PC-3 (cell line): ENCODE results near the gene ZGRF1.

ENCODE experiments used
- EZH2 ChIP-seq: fragments of 300-600 bp; sonication (generic); IDR thresholded peaks from one replicate; pipeline ENCODE4 v1.6.1; 2017; ENCODE audit warnings: antibody characterized with exemption, mild to moderate bottlenecking, low read length; ENCODE audit not compliant: unreplicated experiment
- EZH2phosphoT487 ChIP-seq: fragments of 300-600 bp; sonication (generic); IDR thresholded peaks from 2 replicates; pipeline ENCODE4 v1.6.1; 2018; ENCODE audit warnings: mild to moderate bottlenecking, antibody characterized with exemption, low read length, borderline replicate concordance
- TF ChIP-seq, protein P1 (sequence below): fragments of 300-600 bp; sonication (generic); conservative IDR thresholded peaks from 2 replicates; pipeline ENCODE4 v1.5.1; 2017; ENCODE audit warnings: antibody characterized with exemption, low read depth, mild to moderate bottlenecking, low read length

DNA sequence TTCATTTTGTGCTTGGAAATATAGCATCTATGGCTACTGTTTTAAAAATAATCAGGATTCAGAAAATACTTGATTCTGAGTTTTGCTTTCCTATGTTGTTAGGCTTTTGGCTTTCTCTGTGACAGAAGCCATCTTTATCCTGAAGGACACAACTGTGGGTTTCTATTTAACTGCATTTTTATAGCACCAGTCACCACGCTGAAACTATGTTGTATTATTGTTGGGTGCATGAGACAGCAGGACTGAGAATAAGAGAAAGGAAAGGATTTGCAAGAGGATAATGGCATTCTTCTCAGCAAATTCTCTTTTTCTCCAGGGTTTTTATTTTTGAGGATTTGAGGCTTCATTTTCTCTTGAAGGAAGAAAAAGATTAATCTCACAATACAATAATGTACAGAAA is 110.6 kb downstream of the ZGRF1 start:
- TF ChIP-seq EZH2 (no peak), EZH2phosphoT487 (no peak)
- TF ChIP-seq, protein P1, sequence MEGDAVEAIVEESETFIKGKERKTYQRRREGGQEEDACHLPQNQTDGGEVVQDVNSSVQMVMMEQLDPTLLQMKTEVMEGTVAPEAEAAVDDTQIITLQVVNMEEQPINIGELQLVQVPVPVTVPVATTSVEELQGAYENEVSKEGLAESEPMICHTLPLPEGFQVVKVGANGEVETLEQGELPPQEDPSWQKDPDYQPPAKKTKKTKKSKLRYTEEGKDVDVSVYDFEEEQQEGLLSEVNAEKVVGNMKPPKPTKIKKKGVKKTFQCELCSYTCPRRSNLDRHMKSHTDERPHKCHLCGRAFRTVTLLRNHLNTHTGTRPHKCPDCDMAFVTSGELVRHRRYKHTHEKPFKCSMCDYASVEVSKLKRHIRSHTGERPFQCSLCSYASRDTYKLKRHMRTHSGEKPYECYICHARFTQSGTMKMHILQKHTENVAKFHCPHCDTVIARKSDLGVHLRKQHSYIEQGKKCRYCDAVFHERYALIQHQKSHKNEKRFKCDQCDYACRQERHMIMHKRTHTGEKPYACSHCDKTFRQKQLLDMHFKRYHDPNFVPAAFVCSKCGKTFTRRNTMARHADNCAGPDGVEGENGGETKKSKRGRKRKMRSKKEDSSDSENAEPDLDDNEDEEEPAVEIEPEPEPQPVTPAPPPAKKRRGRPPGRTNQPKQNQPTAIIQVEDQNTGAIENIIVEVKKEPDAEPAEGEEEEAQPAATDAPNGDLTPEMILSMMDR, result no peak
